CD14-positive monocyte (primary cell): Measurements from ENCODE around the gene PROM2. TPM values are rescaled to one million over a fixed set of nuclear protein-coding genes. Genes with fewer than 3 reads are reported as not detected.

Experiments
- DNase-seq, 3 donors: peaks; one replicate each; pipeline ENCODE4 v3.0.0-alpha.2; 2011 to 2022
- H2AFZ ChIP-seq: 2 replicates; pipeline ENCODE4 v1.6.0; 2012; ENCODE audit warnings: mild to moderate bottlenecking, low read depth, low read length, inconsistent platforms; ENCODE audit not compliant: insufficient read depth, poor library complexity, severe bottlenecking
- H3K27ac ChIP-seq, 2 donors: 1 replicate in 1 of 2; 2 replicates in 1 of 2; pipeline ENCODE4 v1.5.1; 2012 to 2013; ENCODE audit warnings: low read length in 2 of 2, control low read depth in 1 of 2, inconsistent platforms in 1 of 2, low read depth in 1 of 2, mild to moderate bottlenecking in 1 of 2
- H3K27me3 ChIP-seq, 2 donors: one replicate each; pipeline versions ENCODE4 v1.6.0 to v1.6.1; 2011 to 2013; ENCODE audit warnings: low read length in 2 of 2; ENCODE audit not compliant: control insufficient read depth in 2 of 2, insufficient read depth in 2 of 2
- H3K36me3 ChIP-seq, 2 donors: replicated peaks in 1 of 2; 1 replicate in 1 of 2; 2 replicates in 1 of 2; pipeline versions ENCODE4 v1.5.1 to v1.6.1; 2012 to 2013; ENCODE audit warnings: low read length in 2 of 2, control low read depth in 1 of 2, inconsistent platforms in 1 of 2, mild to moderate bottlenecking in 1 of 2; ENCODE audit not compliant: insufficient read depth in 2 of 2, control insufficient read depth in 1 of 2
- H3K4me1 ChIP-seq, 2 donors: 1 replicate in 1 of 2; 2 replicates in 1 of 2; pipeline versions ENCODE4 v1.5.1 to v1.6.1; 2012 to 2013; ENCODE audit warnings: low read length in 2 of 2, control low read depth in 1 of 2, inconsistent platforms in 1 of 2, mild to moderate bottlenecking in 1 of 2, moderate library complexity in 1 of 2; ENCODE audit not compliant: insufficient read depth in 2 of 2, control insufficient read depth in 1 of 2
- H3K4me2 ChIP-seq: replicated peaks from 2 replicates; pipeline ENCODE3; 2012; ENCODE audit warnings: low read length, moderate library complexity, mild to moderate bottlenecking; ENCODE audit not compliant: poor library complexity, severe bottlenecking; ENCODE audit errors: extremely low read depth
- H3K4me3 ChIP-seq, 3 experiments: fragments of 200-600 bp in 1 of 3; sonication (generic) in 1 of 3; replicated peaks in 1 of 3; 1 replicate in 2 of 3; 2 replicates in 1 of 3; pipeline ENCODE4 v1.5.1; 2011 to 2013; ENCODE audit warnings: low read length in 3 of 3, mild to moderate bottlenecking in 3 of 3, control low read depth in 2 of 3, low read depth in 2 of 3, inconsistent platforms in 1 of 3, moderate library complexity in 1 of 3
- H3K79me2 ChIP-seq: 2 replicates; pipeline ENCODE4 v1.6.0; 2012; ENCODE audit warnings: mild to moderate bottlenecking, control low read depth, inconsistent platforms, low read length, moderate library complexity; ENCODE audit not compliant: insufficient read depth
- H3K9ac ChIP-seq: 2 replicates; pipeline ENCODE4 v1.6.0; 2017; ENCODE audit warnings: low read length, mild to moderate bottlenecking; ENCODE audit not compliant: insufficient read depth, poor library complexity, severe bottlenecking
- H3K9me3 ChIP-seq, 2 donors: replicated peaks in 1 of 2; 1 replicate in 1 of 2; 2 replicates in 1 of 2; pipeline versions ENCODE4 v1.5.1 to v1.6.1; 2012 to 2013; ENCODE audit warnings: low read length in 2 of 2, control low read depth in 1 of 2; ENCODE audit not compliant: control insufficient read depth in 1 of 2, insufficient read depth in 1 of 2
- H4K20me1 ChIP-seq: 2 replicates; pipeline ENCODE4 v1.6.0; 2012; ENCODE audit warnings: mild to moderate bottlenecking, low read length, control low read depth, moderate library complexity; ENCODE audit not compliant: insufficient read depth
- H3K27ac Mint-ChIP-seq, 7 donors: one replicate each; pipeline ENCODE4 v1.8.0; 2020; ENCODE audit warnings: mild to moderate bottlenecking in 7 of 7, mixed read lengths in 7 of 7, moderate library complexity in 6 of 7, inconsistent platforms in 2 of 7
- H3K27me3 Mint-ChIP-seq, 3 donors: one replicate each; pipeline ENCODE4 v1.8.0; 2021 to 2022; ENCODE audit warnings: low read depth in 3 of 3, mild to moderate bottlenecking in 3 of 3, mixed read lengths in 3 of 3, moderate library complexity in 3 of 3, inconsistent platforms in 1 of 3
- H3K36me3 Mint-ChIP-seq, 2 donors: one replicate each; pipeline ENCODE4 v1.8.0; 2020; ENCODE audit warnings: mixed read lengths in 2 of 2, inconsistent platforms in 1 of 2, mild to moderate bottlenecking in 1 of 2
- H3K4me1 Mint-ChIP-seq: one replicate; pipeline ENCODE4 v1.8.0; 2020; ENCODE audit warnings: mild to moderate bottlenecking, mixed read lengths
- H3K4me3 Mint-ChIP-seq, 2 donors: one replicate each; pipeline ENCODE4 v1.8.0; 2020; ENCODE audit warnings: mild to moderate bottlenecking in 2 of 2, mixed read lengths in 2 of 2, moderate library complexity in 1 of 2
- H3K9me3 Mint-ChIP-seq, 7 donors: one replicate each; pipeline ENCODE4 v1.8.0; 2020 to 2022; ENCODE audit warnings: mixed read lengths in 7 of 7, mild to moderate bottlenecking in 6 of 7, moderate library complexity in 6 of 7, inconsistent platforms in 2 of 7
- WGBS: methylation state at CpG from one replicate; pipeline ENCODE4 v1.1.5; 2013; ENCODE audit warnings: missing lambda C conversion rate; ENCODE audit not compliant: insufficient coverage; 5-methylcytosine and 5-hydroxymethylcytosine counted together
- intact Hi-C, 2 donors: fragments of 100-400 bp; cut with micrococcal nuclease; formaldehyde crosslinking; loops; one replicate each; pipeline versions ENCODE4 v1.15.0 to v1.15.1; 2023
- polyA plus RNA-seq, 3 donors: library from polyadenylated mRNA; depleted of rRNA in 1 of 3; unstranded in 2 of 3; stranded (reverse) in 1 of 3; fragments of 300-500 nt in 2 of 3; fragments of >200 nt in 1 of 3; fragmentation: Illumina TruSeq in 2 of 3; gene quantifications; 1 replicate in 2 of 3; 2 replicates in 1 of 3; pipeline ENCODE4 v1.2.3, GENCODE V29; 2012 to 2021
- TF ChIP-seq, protein P1 (sequence below): fragments of 200-600 bp; IDR thresholded peaks from one replicate; pipeline ENCODE4 v1.8.0; 2022; ENCODE audit warnings: antibody characterized with exemption, mild to moderate bottlenecking

PROM2 gene
- polyA plus RNA-seq, 3 donors, result 0.41 TPM; not detected in 2

DNA sequence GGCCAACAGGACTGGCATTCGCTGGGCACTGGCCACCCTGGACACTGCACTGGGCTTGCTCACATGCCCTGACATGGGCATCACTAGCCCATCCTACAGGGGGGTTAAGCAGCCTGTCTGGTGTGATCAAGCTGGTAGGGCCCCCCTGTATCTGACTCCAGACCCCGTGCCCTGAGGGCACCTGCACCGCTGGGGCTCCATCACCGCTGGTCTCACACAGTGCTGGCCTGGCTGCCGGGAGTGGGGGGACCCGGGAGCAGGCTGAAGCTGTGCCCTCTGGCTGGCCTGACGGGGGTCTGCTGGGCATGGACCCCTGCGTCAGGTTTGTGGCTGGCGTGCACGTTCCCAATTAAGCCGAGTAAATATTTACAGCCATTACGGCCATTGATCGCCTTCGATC is 55.2 kb downstream of the PROM2 start:
- no peak overlapping the region for H3K4me3 ChIP-seq
- Mint-ChIP-seq H3K4me1 (no peaks in the 10 kb centered on the region), H3K27ac (peak overlapping the region in 1 of 7 donors; percentile 21), H3K4me3 (no peak overlapping the region), H3K36me3 (no peaks in the 10 kb centered on the region), H3K27me3 (peaks cover 0 to 5% (median 5%) of the 10 kb centered on the region in 3 donors), H3K9me3 (peaks cover 0 to 7% (median 1%) of the 10 kb centered on the region in 7 donors)
- intact Hi-C loops, result no loop called here
- H3K27me3 ChIP-seq, result no peaks in the 10 kb centered on the region
- TF ChIP-seq, protein P1, sequence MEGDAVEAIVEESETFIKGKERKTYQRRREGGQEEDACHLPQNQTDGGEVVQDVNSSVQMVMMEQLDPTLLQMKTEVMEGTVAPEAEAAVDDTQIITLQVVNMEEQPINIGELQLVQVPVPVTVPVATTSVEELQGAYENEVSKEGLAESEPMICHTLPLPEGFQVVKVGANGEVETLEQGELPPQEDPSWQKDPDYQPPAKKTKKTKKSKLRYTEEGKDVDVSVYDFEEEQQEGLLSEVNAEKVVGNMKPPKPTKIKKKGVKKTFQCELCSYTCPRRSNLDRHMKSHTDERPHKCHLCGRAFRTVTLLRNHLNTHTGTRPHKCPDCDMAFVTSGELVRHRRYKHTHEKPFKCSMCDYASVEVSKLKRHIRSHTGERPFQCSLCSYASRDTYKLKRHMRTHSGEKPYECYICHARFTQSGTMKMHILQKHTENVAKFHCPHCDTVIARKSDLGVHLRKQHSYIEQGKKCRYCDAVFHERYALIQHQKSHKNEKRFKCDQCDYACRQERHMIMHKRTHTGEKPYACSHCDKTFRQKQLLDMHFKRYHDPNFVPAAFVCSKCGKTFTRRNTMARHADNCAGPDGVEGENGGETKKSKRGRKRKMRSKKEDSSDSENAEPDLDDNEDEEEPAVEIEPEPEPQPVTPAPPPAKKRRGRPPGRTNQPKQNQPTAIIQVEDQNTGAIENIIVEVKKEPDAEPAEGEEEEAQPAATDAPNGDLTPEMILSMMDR, result no peak
- no peak overlapping the region for H2AFZ ChIP-seq
- no peak overlapping the region for H3K27ac ChIP-seq
- H4K20me1 ChIP-seq, result no peaks in the 10 kb centered on the region
- no peak overlapping the region for H3K9ac ChIP-seq
- WGBS, result 93% methylated on average over 14 of the region's 14 CpGs
- no peak overlapping the region for H3K4me2 ChIP-seq
- DNase-seq, result no peak
- no peaks in the 10 kb centered on the region for H3K79me2 ChIP-seq
- no peaks in the 10 kb centered on the region for H3K4me1 ChIP-seq
- no peaks in the 10 kb centered on the region for H3K36me3 ChIP-seq
- H3K9me3 ChIP-seq, result no peaks in the 10 kb centered on the region

DNA sequence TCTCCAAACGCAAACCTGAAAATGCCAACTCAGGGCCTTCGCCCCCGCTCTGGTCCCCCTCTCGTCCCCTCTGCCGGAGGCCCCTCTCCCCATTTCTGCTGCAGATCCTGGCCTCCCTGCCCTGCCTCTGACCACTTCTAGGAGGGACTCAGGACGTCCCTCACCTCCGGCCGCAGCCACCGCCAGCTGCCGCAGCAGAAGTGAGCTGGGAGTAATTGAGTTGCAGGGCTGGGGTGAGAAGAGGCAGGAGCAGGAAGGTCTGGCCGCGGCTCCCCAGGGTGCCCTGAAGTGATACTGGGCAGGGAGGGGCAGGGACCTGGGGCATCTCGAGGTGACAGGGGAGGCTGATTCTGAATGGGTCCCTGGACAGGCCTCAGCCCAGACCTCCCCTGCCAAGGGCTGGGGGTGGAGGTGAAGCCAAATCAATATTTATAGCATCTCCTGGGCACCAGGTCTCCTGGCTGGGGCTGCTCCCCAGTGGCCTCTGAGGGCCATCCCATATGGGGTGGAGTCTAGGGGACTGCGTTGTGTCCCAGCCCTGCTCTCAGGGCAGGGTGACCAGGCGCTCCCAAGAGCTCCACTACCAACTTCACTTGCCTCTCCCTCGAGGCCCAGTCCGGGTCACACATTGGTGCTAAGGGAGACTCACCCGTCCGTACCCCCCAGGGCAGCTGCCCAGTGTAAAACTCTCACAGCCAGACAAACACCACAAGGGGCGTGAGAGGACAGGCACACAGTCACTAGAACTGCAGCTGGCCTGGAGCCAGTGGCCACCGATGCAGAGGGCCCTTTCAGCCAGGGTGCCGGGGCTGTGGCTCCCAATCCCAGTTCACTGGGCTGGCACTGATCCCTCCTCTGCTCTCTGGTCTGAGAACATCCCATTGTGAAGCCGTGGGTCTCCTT is 55.9 kb downstream of the PROM2 start:
- no peaks in the 10 kb centered on the region for H4K20me1 ChIP-seq
- no peak overlapping the region for H3K9ac ChIP-seq
- no peaks in the 10 kb centered on the region for H3K9me3 ChIP-seq
- H3K27me3 ChIP-seq, result no peaks in the 10 kb centered on the region
- Mint-ChIP-seq H3K36me3 (no peaks in the 10 kb centered on the region), H3K9me3 (peaks cover 0 to 7% (median 0%) of the 10 kb centered on the region in 7 donors), H3K27ac (no peak overlapping the region), H3K27me3 (peaks cover 0 to 6% (median 3%) of the 10 kb centered on the region in 3 donors), H3K4me3 (no peak overlapping the region), H3K4me1 (no peaks in the 10 kb centered on the region)
- H3K4me3 ChIP-seq, result no peak overlapping the region
- TF ChIP-seq, protein P1, result no peak
- no peaks in the 10 kb centered on the region for H3K4me1 ChIP-seq
- no peaks in the 10 kb centered on the region for H3K79me2 ChIP-seq
- no peak overlapping the region for H2AFZ ChIP-seq
- no peaks in the 10 kb centered on the region for H3K36me3 ChIP-seq
- no peak overlapping the region for H3K4me2 ChIP-seq
- intact Hi-C loops, result no loop called here
- no peak for DNase-seq
- no peak overlapping the region for H3K27ac ChIP-seq
- 91% methylated on average over 19 of the region's 23 CpGs for WGBS
